AG04450 (cell line): Measurements from ENCODE around the gene OSM. TPM values are rescaled to one million over a fixed set of nuclear protein-coding genes. Genes with fewer than 3 reads are reported as not detected.

Experiments
- CTCF ChIA-PET: fragments of 300-600, 350-600 bp; formaldehyde crosslinking; extraction: SDS; loops from one replicate; lab custom pipeline; 2022; ENCODE audit warnings: antibody characterized with exemption, inconsistent platforms; lab: Charles Lee
- POLR2A ChIA-PET: fragments of 350-600 bp; formaldehyde crosslinking; extraction: SDS; loops from one replicate; lab custom pipeline; 2021; ENCODE audit warnings: antibody characterized with exemption, inconsistent platforms; lab: Yijun Ruan, JAX
- DNase-seq: peaks from one replicate; pipeline ENCODE4 v3.0.0-alpha.2; 2011; ENCODE audit warnings: low read depth, low spot score
- H3K27ac ChIP-seq: one replicate; pipeline ENCODE4 v1.5.1; 2012; ENCODE audit warnings: low read depth, low read length, control low read depth
- H3K27me3 ChIP-seq: one replicate; pipeline ENCODE4 v1.6.0; 2012; ENCODE audit warnings: low read length; ENCODE audit not compliant: control insufficient read depth, insufficient read depth
- H3K4me3 ChIP-seq: 2 replicates; pipeline ENCODE4 v1.5.1; 2011; ENCODE audit warnings: mild to moderate bottlenecking, low read depth, low read length, control low read depth
- H3K9me3 ChIP-seq: 2 replicates; pipeline ENCODE4 v1.5.1; 2012; ENCODE audit warnings: low read length; ENCODE audit not compliant: control insufficient read depth, insufficient read depth
- polyA plus RNA-seq: library from polyadenylated mRNA; depleted of rRNA; stranded (reverse); fragments of >200 nt; gene quantifications from 2 replicates; pipeline ENCODE4 v1.2.3, GENCODE V29; 2011
- TF ChIP-seq, protein P1 (sequence below): IDR thresholded peaks from 2 replicates; pipeline ENCODE4 v1.5.1; 2011; ENCODE audit warnings: low read depth, low read length, control low read depth, inconsistent platforms

Gene OSM
- polyA plus RNA-seq, 1 experiment: not detected

DNA sequence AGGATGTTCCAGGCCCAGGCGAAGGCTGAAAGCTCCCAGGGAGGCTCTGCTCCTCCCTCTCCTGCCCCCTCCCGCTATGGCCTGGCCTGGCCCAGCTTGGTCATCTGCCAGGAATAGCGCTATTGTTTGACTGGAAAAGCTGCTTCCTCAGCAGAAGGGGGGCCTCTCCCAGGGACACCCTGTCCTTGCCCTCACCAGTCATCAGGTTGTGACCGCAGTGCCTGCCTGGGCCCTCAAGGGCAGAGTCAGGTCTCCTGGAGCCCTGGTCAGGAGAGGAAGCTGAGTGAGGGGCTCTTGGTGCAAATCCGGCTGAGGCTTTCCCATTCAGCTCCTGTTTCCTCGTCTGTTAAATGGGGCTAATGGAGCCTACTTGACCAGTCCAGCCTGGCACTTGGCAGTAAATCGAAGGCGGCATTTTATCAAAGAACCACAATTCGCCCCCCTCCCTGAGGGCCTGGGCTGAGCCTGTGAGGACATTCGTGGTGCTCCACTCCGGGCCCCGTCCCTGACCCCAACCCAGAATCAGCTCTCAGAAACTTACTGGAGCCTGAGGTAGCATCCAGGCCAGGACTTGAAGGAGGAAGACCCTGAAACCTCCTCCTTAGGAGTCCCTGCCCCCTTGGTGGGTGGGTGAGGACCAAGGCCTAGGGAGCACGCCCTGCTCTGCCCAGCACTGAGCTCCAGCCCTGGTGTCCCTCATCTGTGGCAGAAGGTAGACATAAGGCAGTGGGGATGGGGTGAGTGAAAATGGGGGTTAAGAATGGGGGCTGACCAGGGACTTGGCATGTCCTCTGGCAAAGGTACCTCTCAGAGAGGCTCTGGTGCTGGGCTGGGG, 24.6 kb upstream of the OSM start:
- TF ChIP-seq, protein P1, sequence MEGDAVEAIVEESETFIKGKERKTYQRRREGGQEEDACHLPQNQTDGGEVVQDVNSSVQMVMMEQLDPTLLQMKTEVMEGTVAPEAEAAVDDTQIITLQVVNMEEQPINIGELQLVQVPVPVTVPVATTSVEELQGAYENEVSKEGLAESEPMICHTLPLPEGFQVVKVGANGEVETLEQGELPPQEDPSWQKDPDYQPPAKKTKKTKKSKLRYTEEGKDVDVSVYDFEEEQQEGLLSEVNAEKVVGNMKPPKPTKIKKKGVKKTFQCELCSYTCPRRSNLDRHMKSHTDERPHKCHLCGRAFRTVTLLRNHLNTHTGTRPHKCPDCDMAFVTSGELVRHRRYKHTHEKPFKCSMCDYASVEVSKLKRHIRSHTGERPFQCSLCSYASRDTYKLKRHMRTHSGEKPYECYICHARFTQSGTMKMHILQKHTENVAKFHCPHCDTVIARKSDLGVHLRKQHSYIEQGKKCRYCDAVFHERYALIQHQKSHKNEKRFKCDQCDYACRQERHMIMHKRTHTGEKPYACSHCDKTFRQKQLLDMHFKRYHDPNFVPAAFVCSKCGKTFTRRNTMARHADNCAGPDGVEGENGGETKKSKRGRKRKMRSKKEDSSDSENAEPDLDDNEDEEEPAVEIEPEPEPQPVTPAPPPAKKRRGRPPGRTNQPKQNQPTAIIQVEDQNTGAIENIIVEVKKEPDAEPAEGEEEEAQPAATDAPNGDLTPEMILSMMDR: no peak
- H3K27ac ChIP-seq: no peak overlapping the region
- ChIA-PET CTCF (interaction anchor here (0.6 to 0.7 kb wide), 2 partner anchors 183 to 896 kb away, joined by 3 to 4 read pairs; no protein-coding TSS in a partner anchor), POLR2A (no interaction called here)
- no peak overlapping the region for H3K4me3 ChIP-seq
- DNase-seq: no peak
- no peaks in the 10 kb centered on the region for H3K27me3 ChIP-seq
- no peaks in the 10 kb centered on the region for H3K9me3 ChIP-seq

DNA sequence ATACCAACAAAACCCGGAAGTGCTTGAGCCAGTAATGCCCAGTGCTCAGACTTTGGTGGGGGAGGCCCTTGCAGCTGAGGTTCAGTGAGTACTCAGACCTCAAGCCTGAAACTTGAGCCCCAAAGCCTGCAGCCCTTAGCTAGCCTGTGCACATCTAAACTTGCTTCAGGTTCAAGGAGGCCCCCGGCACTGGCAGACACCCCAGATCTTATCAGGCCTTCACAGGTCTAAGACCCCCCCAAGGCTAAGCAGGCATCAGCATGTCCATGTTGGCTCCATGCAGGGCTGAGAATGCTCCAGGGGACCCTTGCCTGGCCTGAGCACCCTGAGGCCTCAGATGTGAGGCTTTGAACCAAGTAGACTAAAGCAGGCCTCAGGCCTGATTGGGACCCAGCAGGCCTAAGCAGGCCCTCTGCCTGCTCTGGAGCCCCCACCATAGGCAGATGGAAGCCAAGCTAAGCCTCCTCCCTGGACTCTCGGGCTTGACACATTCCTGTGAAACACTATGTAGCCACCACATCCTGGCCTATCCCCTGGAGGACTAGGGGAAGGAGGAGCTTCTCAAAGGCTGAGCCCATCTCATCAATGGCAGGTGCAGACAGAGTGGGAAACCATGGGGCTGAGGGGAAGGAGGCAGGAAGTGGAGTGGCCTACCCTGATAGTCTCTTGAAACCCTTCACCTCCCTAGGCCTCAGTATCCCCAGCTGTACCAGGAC, 23.8 kb upstream of the OSM start:
- Histone ChIP-seq H3K4me3 (no peak overlapping the region), H3K27ac (peak overlapping the region; percentile 39), H3K27me3 (no peaks in the 10 kb centered on the region), H3K9me3 (no peaks in the 10 kb centered on the region)
- CTCF ChIA-PET: interaction anchor here (0.6 to 0.8 kb wide), 2 partner anchors 97 to 895 kb away, joined by 3 to 4 read pairs; partner anchors contain the start of gene RNF215
- DNase-seq: no peak
- TF ChIP-seq, protein P1: no peak
- POLR2A ChIA-PET: interaction anchor here (0.5 to 3.0 kb wide), 2 partner anchors 66 to 446 kb away, joined by 5 to 19 read pairs; partner anchors contain the start of genes CCDC157 and SF3A1

DNA sequence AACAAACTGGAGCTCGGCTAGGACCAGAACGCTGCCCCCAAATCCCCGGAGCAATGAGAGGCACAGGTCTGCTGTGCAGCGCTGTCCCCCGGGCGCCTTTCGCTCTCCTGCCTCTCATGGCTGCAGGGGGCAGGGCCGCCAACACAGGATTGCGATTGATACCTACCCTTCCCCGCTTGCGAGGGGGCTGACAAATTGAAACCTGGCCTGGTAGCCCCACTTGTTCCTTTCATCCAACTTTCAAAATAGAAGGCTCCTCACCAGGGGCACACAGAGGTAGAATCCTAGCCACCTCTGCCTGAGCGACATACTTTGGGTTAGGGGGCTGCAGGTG, 23.3 kb upstream of the OSM start:
- no peaks in the 10 kb centered on the region for H3K27me3 ChIP-seq
- ChIA-PET POLR2A (interaction anchor here (1.0 to 3.3 kb wide), 3 partner anchors 34 to 67 kb away, joined by 3 to 19 read pairs (median 14); partner anchors contain the start of genes CCDC157, SF3A1 and TBC1D10A), CTCF (interaction anchor here (0.8 to 3.3 kb wide), 3 partner anchors 36 to 182 kb away, joined by 3 to 44 read pairs (median 34); partner anchors contain the start of genes RNF215 and TBC1D10A)
- H3K27ac ChIP-seq: peak overlapping the region; percentile 39
- TF ChIP-seq, protein P1: no peak
- no peaks in the 10 kb centered on the region for H3K9me3 ChIP-seq
- H3K4me3 ChIP-seq: peak overlapping the region; percentile 54
- DNase-seq: no peak

DNA sequence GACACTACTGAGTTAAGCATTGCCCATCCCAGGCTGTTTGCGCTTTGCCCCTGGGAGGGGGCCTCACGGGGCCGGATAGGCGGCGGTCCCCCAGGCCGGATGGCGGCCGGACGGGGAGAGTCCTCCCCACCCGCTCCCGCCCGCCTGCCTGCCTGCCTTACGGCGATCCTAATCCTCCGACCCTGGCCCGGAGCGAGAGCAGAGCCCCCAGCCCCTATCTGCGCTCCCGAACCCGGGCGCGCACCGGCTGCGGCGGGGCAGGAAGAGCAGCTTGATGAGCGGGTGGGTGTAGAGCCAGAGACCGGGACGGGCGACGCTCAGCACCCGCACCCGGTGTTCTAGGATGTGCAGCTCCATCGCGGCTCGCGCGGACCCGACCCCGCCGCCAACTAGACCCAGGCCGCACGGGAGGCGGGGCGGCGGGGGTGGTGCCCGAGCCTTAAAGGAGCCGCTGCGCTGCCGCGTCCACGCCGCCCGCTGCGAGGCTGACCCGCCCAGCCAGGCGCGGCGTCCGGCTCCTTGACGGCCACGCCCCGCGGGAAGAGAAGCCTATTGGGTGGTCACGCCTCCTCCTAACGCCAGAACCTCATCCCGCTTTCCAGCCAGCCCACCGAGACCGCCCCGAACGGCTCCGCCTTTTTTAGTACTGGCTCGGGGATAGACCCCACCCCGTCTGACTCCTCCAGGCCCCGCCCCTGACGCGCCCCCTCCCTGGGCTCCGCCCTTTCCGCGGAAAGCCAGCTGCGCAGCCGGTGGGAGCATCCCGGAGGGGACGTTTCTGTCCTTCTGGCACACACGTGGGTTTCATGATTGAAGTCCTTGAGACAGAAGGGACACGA, 22.7 kb upstream of the OSM start, which contains the start of gene CASTOR1:
TSS of gene CASTOR1 (minus strand) at position 365 of the 839 bp plus-strand sequence. CDS start at position 357, 8 bp downstream.
- CTCF ChIA-PET: interaction anchor here (0.7 to 3.3 kb wide), 16 partner anchors 10 to 181 kb away, joined by 3 to 44 read pairs (median 9); partner anchors contain the start of genes CCDC157, RNF215, SF3A1 and TBC1D10A
- H3K9me3 ChIP-seq: no peaks in the 10 kb centered on the region
- POLR2A ChIA-PET: interaction anchor here (1.0 to 3.3 kb wide), 4 partner anchors 21 to 67 kb away, joined by 3 to 19 read pairs (median 10); partner anchors contain the start of genes CCDC157, SF3A1 and TBC1D10A
- no peaks in the 10 kb centered on the region for H3K27me3 ChIP-seq
- peak within 1 kb of the TSS; percentile 73 for H3K27ac ChIP-seq
- DNase-seq: peak; percentile 95
- TF ChIP-seq, protein P1: no peak
- peak within 1 kb of the TSS; percentile 84 for H3K4me3 ChIP-seq
